K562 (cell line): ENCODE measurements around the gene LRP1B.

Source experiments
- BHLHE40 ChIP-seq: IDR thresholded peaks from 2 replicates; pipeline ENCODE4 v1.6.1; 2011; ENCODE audit warnings: low read length, improper control_type of control experiment
- CHD2 ChIP-seq: IDR thresholded peaks from 2 replicates; pipeline ENCODE4 v1.6.1; 2011; ENCODE audit warnings: low read depth, low read length
- CTCF ChIP-seq, 3 experiments: IDR thresholded peaks in 2 of 3; conservative IDR thresholded peaks in 1 of 3; 2 replicates each; pipeline ENCODE4 v1.5.1; 2011 to 2012; ENCODE audit warnings: low read length in 3 of 3, mild to moderate bottlenecking in 3 of 3, control low read depth in 2 of 3, improper control_type of control experiment in 1 of 3, inconsistent platforms in 1 of 3, low read depth in 1 of 3, mixed read lengths in 1 of 3, moderate library complexity in 1 of 3; ENCODE audit not compliant: insufficient read depth in 2 of 3
- CTCFL ChIP-seq: IDR thresholded peaks from 2 replicates; pipeline ENCODE4 v1.6.1; 2011; ENCODE audit warnings: borderline replicate concordance, low read depth, mild to moderate bottlenecking, moderate library complexity, low read length; ENCODE audit not compliant: insufficient read depth, poor library complexity, severe bottlenecking
- JUN ChIP-seq, 2 experiments: sonication (generic) in 1 of 2; formaldehyde crosslinking in 1 of 2; IDR thresholded peaks; 2 replicates each; pipeline versions ENCODE4 v1.6.1 to v1.8.0; 2012 to 2022; ENCODE audit warnings: borderline replicate concordance in 2 of 2, mild to moderate bottlenecking in 2 of 2, improper control_type of control experiment in 1 of 2, low read depth in 1 of 2, low read length in 1 of 2, missing genetic modification reagents in 1 of 2
- KDM5B ChIP-seq: fragments of 200-600 bp; sonication (generic); IDR thresholded peaks from 2 replicates; pipeline ENCODE4 v1.6.1; 2012; ENCODE audit warnings: low read depth, mild to moderate bottlenecking, moderate library complexity, low read length, control low read depth, inconsistent platforms; ENCODE audit not compliant: insufficient replicate concordance
- NONO ChIP-seq, 2 experiments: fragments of 200-400 bp in 1 of 2; fragments of 450-650 bp in 1 of 2; formaldehyde crosslinking in 1 of 2; IDR thresholded peaks; 2 replicates each; pipeline ENCODE4 v1.6.1; 2017; ENCODE audit warnings: low read depth in 2 of 2, mild to moderate bottlenecking in 2 of 2, moderate library complexity in 2 of 2, low read length in 1 of 2
- YY1 ChIP-seq, 3 experiments: IDR thresholded peaks; 2 replicates each; pipeline ENCODE4 v1.6.1; 2011; ENCODE audit warnings: low read length in 2 of 3, mild to moderate bottlenecking in 2 of 3, moderate library complexity in 2 of 3, borderline replicate concordance in 1 of 3, control low read depth in 1 of 3, low read depth in 1 of 3; ENCODE audit not compliant: insufficient read depth in 3 of 3, insufficient replicate concordance in 2 of 3, control insufficient read depth in 1 of 3, insufficient read length in 1 of 3; ENCODE audit errors: extremely low read depth in 1 of 3

- no peak for TF ChIP-seq CHD2
- no peak for TF ChIP-seq CTCF (IDR thresholded peaks at IDR 0.05 in 2 of 3, conservative IDR thresholded peaks at IDR 0.05 in 1 of 3; ENCODE audit: insufficient read depth in 2 of 3, low read depth in 1 of 3, low read length in 3 of 3)
- TF ChIP-seq CTCFL = no peak
- TF ChIP-seq YY1 (IDR thresholded peaks at IDR 0.05; ENCODE audit: borderline replicate concordance in 1 of 3, control insufficient read depth in 1 of 3, extremely low read depth in 1 of 3, insufficient read depth in 3 of 3, insufficient read length in 1 of 3, insufficient replicate concordance in 2 of 3, low read depth in 1 of 3, low read length in 2 of 3) = no peak
- no peak for TF ChIP-seq JUN (IDR thresholded peaks at IDR 0.05; ENCODE audit: borderline replicate concordance, low read depth, low read length)
- TF ChIP-seq JUN (CRISPR knock-in tag; IDR thresholded peaks at IDR 0.05; ENCODE audit: borderline replicate concordance) = no peak
- no peak for TF ChIP-seq NONO (IDR thresholded peaks at IDR 0.05; ENCODE audit: low read depth in 2 of 2, low read length in 1 of 2)
- TF ChIP-seq BHLHE40 = no peak
- no peak for TF ChIP-seq KDM5B
Observed at GRCh38 chr2:142061733-142062132, 69.1 kb downstream of the LRP1B start.
